Testis (tissue), 2 donors: ENCODE results near the gene SMIM38.

Experiments used
- POLR2A ChIP-seq: fragments of 450-650 bp; IDR thresholded peaks from one replicate; pipeline ENCODE4 v1.6.1; 2017; ENCODE audit warnings: antibody characterized with exemption, mild to moderate bottlenecking, moderate library complexity
- TF ChIP-seq, protein P1 (sequence below), 3 experiments: fragments of 450-650 bp in 2 of 3; fragments of 200-600 bp in 1 of 3; sonication (generic) in 1 of 3; IDR thresholded peaks; one replicate each; pipeline ENCODE4 v1.5.1; 2016 to 2019; ENCODE audit warnings: antibody characterized with exemption in 3 of 3, mild to moderate bottlenecking in 2 of 3, moderate library complexity in 1 of 3

DNA sequence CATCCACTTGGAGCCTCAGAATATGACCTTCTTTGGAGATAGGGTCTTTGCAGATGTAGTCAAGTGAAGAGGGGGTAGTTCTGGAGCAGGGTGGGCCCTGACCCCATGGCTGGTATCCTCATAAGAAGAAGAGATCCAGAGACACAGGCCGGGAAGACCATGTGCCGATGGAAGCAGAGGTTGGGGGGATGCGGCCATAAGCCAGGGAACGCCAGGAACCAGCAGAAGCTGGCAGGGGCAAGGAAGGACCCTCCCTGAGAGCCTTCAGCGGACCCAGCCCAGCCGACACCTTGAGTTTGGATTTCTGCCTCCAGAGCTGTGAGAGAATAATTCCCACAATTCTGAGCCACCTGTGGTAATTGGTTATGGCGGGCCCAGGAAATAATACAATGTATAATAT, 26.1 kb upstream of the SMIM38 start:
- TF ChIP-seq, protein P1, sequence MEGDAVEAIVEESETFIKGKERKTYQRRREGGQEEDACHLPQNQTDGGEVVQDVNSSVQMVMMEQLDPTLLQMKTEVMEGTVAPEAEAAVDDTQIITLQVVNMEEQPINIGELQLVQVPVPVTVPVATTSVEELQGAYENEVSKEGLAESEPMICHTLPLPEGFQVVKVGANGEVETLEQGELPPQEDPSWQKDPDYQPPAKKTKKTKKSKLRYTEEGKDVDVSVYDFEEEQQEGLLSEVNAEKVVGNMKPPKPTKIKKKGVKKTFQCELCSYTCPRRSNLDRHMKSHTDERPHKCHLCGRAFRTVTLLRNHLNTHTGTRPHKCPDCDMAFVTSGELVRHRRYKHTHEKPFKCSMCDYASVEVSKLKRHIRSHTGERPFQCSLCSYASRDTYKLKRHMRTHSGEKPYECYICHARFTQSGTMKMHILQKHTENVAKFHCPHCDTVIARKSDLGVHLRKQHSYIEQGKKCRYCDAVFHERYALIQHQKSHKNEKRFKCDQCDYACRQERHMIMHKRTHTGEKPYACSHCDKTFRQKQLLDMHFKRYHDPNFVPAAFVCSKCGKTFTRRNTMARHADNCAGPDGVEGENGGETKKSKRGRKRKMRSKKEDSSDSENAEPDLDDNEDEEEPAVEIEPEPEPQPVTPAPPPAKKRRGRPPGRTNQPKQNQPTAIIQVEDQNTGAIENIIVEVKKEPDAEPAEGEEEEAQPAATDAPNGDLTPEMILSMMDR (IDR thresholded peaks at IDR 0.05): no peak
- TF ChIP-seq POLR2A: no peak
